Peyer's patch (tissue), 4 donors: ENCODE data around the gene RFNG. TPM values are rescaled to one million over a fixed set of nuclear protein-coding genes. Genes with fewer than 3 reads are reported as not detected.

Source experiments
- DNase-seq, 3 donors: peaks; one replicate each; pipeline ENCODE4 v3.0.0-alpha.2; 2017 to 2019
- H3K27ac ChIP-seq, 4 donors: fragments of 200-600 bp; sonication (generic); one replicate each; pipeline ENCODE4 v1.5.1; 2016 to 2019
- H3K27me3 ChIP-seq, 2 donors: fragments of 200-600 bp; sonication (generic); one replicate each; pipeline ENCODE4 v1.5.1; 2019
- H3K36me3 ChIP-seq, 3 donors: fragments of 200-600 bp; sonication (generic); one replicate each; pipeline ENCODE4 v1.5.1; 2016 to 2019
- H3K4me1 ChIP-seq, 4 donors: fragments of 200-600 bp; sonication (generic); one replicate each; pipeline ENCODE4 v1.5.1; 2016 to 2019
- H3K4me3 ChIP-seq, 4 donors: fragments of 200-600 bp; sonication (generic); 1 replicate in 3 of 4; 2 replicates in 1 of 4; pipeline ENCODE4 v1.5.1; 2016 to 2019; ENCODE audit warnings: mild to moderate bottlenecking in 1 of 4
- H3K9me3 ChIP-seq, 4 donors: fragments of 200-600 bp; sonication (generic); one replicate each; pipeline ENCODE4 v1.5.1; 2016 to 2019; ENCODE audit warnings: mild to moderate bottlenecking in 1 of 4
- CTCF ChIP-seq, 6 experiments: fragments of 450-650 bp in 4 of 6; fragments of 200-600 bp in 2 of 6; sonication (generic) in 1 of 6; IDR thresholded peaks; one replicate each; pipeline ENCODE4 v1.5.1; 2017 to 2019; ENCODE audit warnings: antibody characterized with exemption in 6 of 6, mild to moderate bottlenecking in 3 of 6, moderate library complexity in 1 of 6
- POLR2A ChIP-seq, 2 donors: fragments of 450-650 bp; IDR thresholded peaks; one replicate each; pipeline ENCODE4 v1.5.1; 2017; ENCODE audit warnings: antibody characterized with exemption in 2 of 2, mild to moderate bottlenecking in 2 of 2, moderate library complexity in 2 of 2
- total RNA-seq, 4 donors: library from RNA; depleted of rRNA; stranded (reverse); fragments of >200 nt; gene quantifications; one replicate each; pipeline ENCODE4 v1.1.0, GENCODE V29; 2016

Gene RFNG
- total RNA-seq, 4 donors from 2014 or later, result 42.9 to 65.7 (median 50.2) TPM

- Histone ChIP-seq H3K9me3 (no peaks in the 10 kb centered on the region), H3K27me3 (no peaks in the 10 kb centered on the region), H3K4me3 (no peak overlapping the region), H3K4me1 (peaks cover 0 to 7% (median 1%) of the 10 kb centered on the region in 4 donors), H3K27ac (no peak overlapping the region), H3K36me3 (peaks cover 0 to 99% (median 0%) of the 10 kb centered on the region in 3 donors)
- DNase-seq, result no peak
- TF ChIP-seq CTCF (IDR thresholded peaks at IDR 0.05), result no peak
- no peak for TF ChIP-seq POLR2A (IDR thresholded peaks at IDR 0.05)
These were observed 7.2 kb upstream of the RFNG start for GRCh38 chr17:82058855-82059249.

GRCh38 chr17:82058230-82058854 lies 6.7 kb upstream of the RFNG start:
- H3K4me1 ChIP-seq, result peaks cover 0 to 7% (median under 1%) of the 10 kb centered on the region in 4 donors
- H3K36me3 ChIP-seq, result peaks cover 0 to 98% (median 0%) of the 10 kb centered on the region in 3 donors
- H3K9me3 ChIP-seq, result no peaks in the 10 kb centered on the region
- H3K27me3 ChIP-seq, result no peaks in the 10 kb centered on the region
- H3K27ac ChIP-seq, result no peak overlapping the region
- no peak for DNase-seq
- TF ChIP-seq POLR2A (IDR thresholded peaks at IDR 0.05) (no peak), CTCF (IDR thresholded peaks at IDR 0.05) (no peak)
- H3K4me3 ChIP-seq, result no peak overlapping the region

GRCh38 chr17:82056729-82057621 lies 5.4 kb upstream of the RFNG start:
- Histone ChIP-seq H3K4me1 (peaks cover 0 to 20% (median 12%) of the 10 kb centered on the region in 4 donors), H3K27ac (no peak overlapping the region), H3K4me3 (no peak overlapping the region), H3K36me3 (peaks cover 0 to 84% (median 0%) of the 10 kb centered on the region in 3 donors), H3K9me3 (no peaks in the 10 kb centered on the region), H3K27me3 (no peaks in the 10 kb centered on the region)
- no peak for DNase-seq
- TF ChIP-seq CTCF (IDR thresholded peaks at IDR 0.05) (no peak), POLR2A (IDR thresholded peaks at IDR 0.05) (no peak)

GRCh38 chr17:82055965-82056728 lies 4.5 kb upstream of the RFNG start:
- no peaks in the 10 kb centered on the region for H3K9me3 ChIP-seq
- no peak overlapping the region for H3K27ac ChIP-seq
- TF ChIP-seq POLR2A (IDR thresholded peaks at IDR 0.05), result no peak
- no peak for TF ChIP-seq CTCF (IDR thresholded peaks at IDR 0.05)
- DNase-seq, result no peak
- H3K4me1 ChIP-seq, result peaks cover 0 to 20% (median 13%) of the 10 kb centered on the region in 4 donors
- peaks cover 0 to 76% (median 0%) of the 10 kb centered on the region in 3 donors for H3K36me3 ChIP-seq
- H3K4me3 ChIP-seq, result no peak overlapping the region
- H3K27me3 ChIP-seq, result no peaks in the 10 kb centered on the region
